NCI-H2196 treated with DMSO at 0.1 percent for 48 hours (cell line): Measurements from ENCODE around the gene FOXP1.
"Not testable (repeated sequence)": the region's sequence is repeated elsewhere in the genome, so short reads cannot be mapped to it uniquely, and the experiment has no call there.

Source experiments
- DNase-seq: peaks from one replicate; lab custom pipeline; 2025; ENCODE audit not compliant: unreplicated experiment; lab: John Stamatoyannopoulos, UW

The FOXP1 gene

GRCh38 chr3:71532639-71533395, 50.7 kb downstream of the FOXP1 start:
- no peak for DNase-seq

- no peak for DNase-seq
Measured at GRCh38 chr3:71530903-71531530, 52.5 kb downstream of the FOXP1 start.

- no peak for DNase-seq
Measured at GRCh38 chr3:71528816-71529215, 54.7 kb downstream of the FOXP1 start.

- DNase-seq = not testable (repeated sequence)
Measured at GRCh38 chr3:71526448-71526847, 57.1 kb downstream of the FOXP1 start.

- DNase-seq = no peak
Measured at GRCh38 chr3:71525391-71525790, 58.1 kb downstream of the FOXP1 start.

GRCh38 chr3:71524672-71525071, 58.9 kb downstream of the FOXP1 start:
- no peak for DNase-seq

- DNase-seq = no peak
Measured at GRCh38 chr3:71523628-71524027, 59.9 kb downstream of the FOXP1 start.

GRCh38 chr3:71521940-71522876, 61.3 kb downstream of the FOXP1 start:
- no peak for DNase-seq

GRCh38 chr3:71521021-71521352, 62.5 kb downstream of the FOXP1 start:
- DNase-seq = no peak

- no peak for DNase-seq
Measured at GRCh38 chr3:71520161-71521020, 63.1 kb downstream of the FOXP1 start.

GRCh38 chr3:71518089-71518488, 65.4 kb downstream of the FOXP1 start:
- DNase-seq = no peak

- DNase-seq = no peak
Measured at GRCh38 chr3:71517271-71517791, 66.2 kb downstream of the FOXP1 start.

GRCh38 chr3:71515636-71516365, 67.7 kb downstream of the FOXP1 start:
- DNase-seq = no peak

GRCh38 chr3:71514621-71515020, 68.9 kb downstream of the FOXP1 start:
- DNase-seq = no peak

- DNase-seq = no peak
Measured at GRCh38 chr3:71513515-71513914, 70.0 kb downstream of the FOXP1 start.

GRCh38 chr3:71513081-71513480, 70.4 kb downstream of the FOXP1 start:
- DNase-seq = no peak

GRCh38 chr3:71512544-71512943, 71.0 kb downstream of the FOXP1 start:
- no peak for DNase-seq

GRCh38 chr3:71512000-71512399, 71.5 kb downstream of the FOXP1 start:
- no peak for DNase-seq

- no peak for DNase-seq
Measured at GRCh38 chr3:71511446-71511845, 72.1 kb downstream of the FOXP1 start.

- no peak for DNase-seq
Measured at GRCh38 chr3:71511037-71511436, 72.5 kb downstream of the FOXP1 start.
